GM23338 (cell line): Measurements from ENCODE around the gene AGTRAP. TPM values are rescaled to one million over a fixed set of nuclear protein-coding genes. Genes with fewer than 3 reads are reported as not detected.

Experiments
- ATAC-seq: fragments of 200-7000 bp; cut with Tn5 transposase; 3 replicates; pipeline ENCODE4 v1.9.1; 2020
- DNase-seq: peaks from one replicate; pipeline ENCODE4 v3.0.0-alpha.2; 2015; ENCODE audit warnings: low spot score
- H2AFZ ChIP-seq: fragments of 200-600 bp; sonication (generic); 2 replicates; pipeline ENCODE4 v1.8.0; 2016; ENCODE audit warnings: antibody characterized with exemption, mild to moderate bottlenecking, moderate library complexity
- H3F3A ChIP-seq: fragments of 200-600 bp; sonication (generic); replicated peaks from 2 replicates; pipeline ENCODE4 v1.8.0; 2017; ENCODE audit warnings: antibody characterized with exemption, mixed run types, low read depth
- H3K27ac ChIP-seq: fragments of 200-600 bp; sonication (generic); 2 replicates; pipeline ENCODE4 v1.6.1; 2016; ENCODE audit warnings: low read depth
- H3K27me3 ChIP-seq: fragments of 200-600 bp; sonication (generic); 2 replicates; pipeline ENCODE4 v1.8.0; 2016; ENCODE audit warnings: mild to moderate bottlenecking, mixed run types, moderate library complexity; ENCODE audit not compliant: insufficient read depth
- H3K36me3 ChIP-seq: fragments of 200-600 bp; sonication (generic); 2 replicates; pipeline ENCODE4 v1.8.0; 2016; ENCODE audit warnings: mild to moderate bottlenecking; ENCODE audit not compliant: insufficient read depth
- H3K4me1 ChIP-seq: fragments of 200-600 bp; sonication (generic); 2 replicates; pipeline ENCODE4 v1.8.0; 2016; ENCODE audit warnings: mild to moderate bottlenecking, moderate library complexity; ENCODE audit not compliant: insufficient read depth
- H3K4me2 ChIP-seq: fragments of 200-600 bp; sonication (generic); 2 replicates; pipeline ENCODE4 v1.7.1; 2017; ENCODE audit warnings: mixed run types
- H3K4me3 ChIP-seq: fragments of 200-600 bp; sonication (generic); 2 replicates; pipeline ENCODE4 v1.6.1; 2016; ENCODE audit warnings: mixed run types
- H3K79me2 ChIP-seq: fragments of 200-600 bp; sonication (generic); replicated peaks from 2 replicates; pipeline ENCODE4 v1.8.0; 2017; ENCODE audit warnings: mild to moderate bottlenecking; ENCODE audit not compliant: insufficient read depth
- H3K9me2 ChIP-seq: fragments of 200-600 bp; sonication (generic); 2 replicates; pipeline ENCODE4 v1.8.0; 2017; ENCODE audit not compliant: insufficient read depth
- H4K20me1 ChIP-seq: fragments of 200-600 bp; sonication (generic); replicated peaks from 2 replicates; pipeline ENCODE4 v1.8.0; 2017; ENCODE audit warnings: mild to moderate bottlenecking; ENCODE audit not compliant: insufficient read depth
- H3K27ac Mint-ChIP-seq: 2 replicates; pipeline ENCODE4 v1.8.0; 2020; ENCODE audit warnings: inconsistent platforms, mild to moderate bottlenecking, moderate library complexity, mixed read lengths
- H3K27me3 Mint-ChIP-seq: 3 replicates; pipeline ENCODE4 v1.8.0; 2022; ENCODE audit warnings: low read depth, mild to moderate bottlenecking, moderate library complexity, mixed read lengths, inconsistent platforms; ENCODE audit not compliant: insufficient read depth, poor library complexity
- H3K36me3 Mint-ChIP-seq: 3 replicates; pipeline ENCODE4 v1.8.0; 2021; ENCODE audit warnings: low read depth, mild to moderate bottlenecking, inconsistent platforms, moderate library complexity, mixed read lengths
- H3K4me1 Mint-ChIP-seq: 3 replicates; pipeline ENCODE4 v1.8.0; 2020; ENCODE audit warnings: mild to moderate bottlenecking, inconsistent platforms, mixed read lengths
- H3K4me3 Mint-ChIP-seq: 3 replicates; pipeline ENCODE4 v1.8.0; 2021; ENCODE audit warnings: moderate library complexity, mild to moderate bottlenecking, inconsistent platforms, mixed read lengths
- H3K9me3 Mint-ChIP-seq: 3 replicates; pipeline ENCODE4 v1.8.0; 2020; ENCODE audit warnings: moderate library complexity, mild to moderate bottlenecking, inconsistent platforms, mixed read lengths
- EZH2phosphoT487 ChIP-seq: fragments of 200-600 bp; sonication (generic); IDR thresholded peaks from one replicate; pipeline ENCODE4 v1.8.1; 2018; ENCODE audit warnings: antibody characterized with exemption; ENCODE audit not compliant: unreplicated experiment
- JUNB ChIP-seq: IDR thresholded peaks from one replicate; pipeline ENCODE4 v1.6.1; 2016; ENCODE audit warnings: antibody characterized with exemption; ENCODE audit not compliant: unreplicated experiment
- NANOG ChIP-seq: IDR thresholded peaks from 2 replicates; pipeline ENCODE4 v1.6.1; 2016; ENCODE audit warnings: antibody characterized with exemption, borderline replicate concordance
- POLR2AphosphoS5 ChIP-seq: IDR thresholded peaks from 2 replicates; pipeline ENCODE4 v1.6.1; 2016; ENCODE audit warnings: antibody characterized with exemption, low read depth
- ZNF114 ChIP-seq: fragments of 250-450 bp; sonication (Bioruptor Pico); IDR thresholded peaks from 2 replicates; pipeline ENCODE4 v1.5.0; 2020; ENCODE audit warnings: mild to moderate bottlenecking, moderate library complexity
- ZNF331 ChIP-seq: fragments of 250-450 bp; sonication (Bioruptor Pico); IDR thresholded peaks from 2 replicates; pipeline ENCODE4 v1.5.0; 2020; ENCODE audit warnings: low read depth, mild to moderate bottlenecking, moderate library complexity
- ZNF462 ChIP-seq: fragments of 250-450 bp; sonication (Bioruptor Pico); IDR thresholded peaks from 2 replicates; pipeline ENCODE4 v1.5.0; 2020; ENCODE audit warnings: mild to moderate bottlenecking, moderate library complexity
- polyA plus RNA-seq: library from polyadenylated mRNA; unstranded; fragments of >200 nt; fragmentation: Nextera tagmentation; extraction: Ambion mirVana; gene quantifications from 2 replicates; pipeline ENCODE4 v1.2.1, GENCODE V29; 2016
- total RNA-seq: library from RNA; depleted of rRNA; stranded (reverse); fragments of >200 nt; shearing (Covaris generic); gene quantifications from 2 replicates; pipeline ENCODE4 v1.2.3, GENCODE V29; 2014
- TF ChIP-seq, protein P1 (sequence below): IDR thresholded peaks from one replicate; pipeline ENCODE4 v1.6.1; 2018; ENCODE audit warnings: antibody characterized with exemption; ENCODE audit not compliant: unreplicated experiment
- TF ChIP-seq, protein P2 (sequence below), 2 experiments: fragments of 200-600 bp in 1 of 2; sonication (generic) in 1 of 2; conservative IDR thresholded peaks; 2 replicates each; pipeline versions ENCODE4 v1.5.1 to v1.6.1; 2016 to 2017; ENCODE audit warnings: antibody characterized with exemption in 2 of 2, low read depth in 2 of 2, mild to moderate bottlenecking in 2 of 2, moderate library complexity in 1 of 2

Gene AGTRAP
- total and polyA plus RNA-seq, 2 experiments from 2014 or later = 79.4 to 102 TPM

DNA sequence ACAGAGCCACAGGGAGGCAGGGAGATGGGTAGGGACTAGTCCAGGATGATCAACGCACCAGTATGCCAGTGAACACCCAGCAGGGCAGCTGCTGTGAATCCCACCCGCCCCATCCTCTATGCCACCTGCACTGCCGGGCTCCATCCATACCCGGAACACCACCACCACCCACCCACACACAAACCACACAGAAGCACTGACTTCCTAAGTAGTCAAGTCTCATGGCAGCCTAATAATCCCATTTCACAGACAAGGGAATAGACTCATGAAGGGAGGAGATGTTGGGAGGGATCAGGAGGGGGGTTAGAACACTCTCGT lies 38.1 kb upstream of the AGTRAP start:
- TF ChIP-seq, protein P1, sequence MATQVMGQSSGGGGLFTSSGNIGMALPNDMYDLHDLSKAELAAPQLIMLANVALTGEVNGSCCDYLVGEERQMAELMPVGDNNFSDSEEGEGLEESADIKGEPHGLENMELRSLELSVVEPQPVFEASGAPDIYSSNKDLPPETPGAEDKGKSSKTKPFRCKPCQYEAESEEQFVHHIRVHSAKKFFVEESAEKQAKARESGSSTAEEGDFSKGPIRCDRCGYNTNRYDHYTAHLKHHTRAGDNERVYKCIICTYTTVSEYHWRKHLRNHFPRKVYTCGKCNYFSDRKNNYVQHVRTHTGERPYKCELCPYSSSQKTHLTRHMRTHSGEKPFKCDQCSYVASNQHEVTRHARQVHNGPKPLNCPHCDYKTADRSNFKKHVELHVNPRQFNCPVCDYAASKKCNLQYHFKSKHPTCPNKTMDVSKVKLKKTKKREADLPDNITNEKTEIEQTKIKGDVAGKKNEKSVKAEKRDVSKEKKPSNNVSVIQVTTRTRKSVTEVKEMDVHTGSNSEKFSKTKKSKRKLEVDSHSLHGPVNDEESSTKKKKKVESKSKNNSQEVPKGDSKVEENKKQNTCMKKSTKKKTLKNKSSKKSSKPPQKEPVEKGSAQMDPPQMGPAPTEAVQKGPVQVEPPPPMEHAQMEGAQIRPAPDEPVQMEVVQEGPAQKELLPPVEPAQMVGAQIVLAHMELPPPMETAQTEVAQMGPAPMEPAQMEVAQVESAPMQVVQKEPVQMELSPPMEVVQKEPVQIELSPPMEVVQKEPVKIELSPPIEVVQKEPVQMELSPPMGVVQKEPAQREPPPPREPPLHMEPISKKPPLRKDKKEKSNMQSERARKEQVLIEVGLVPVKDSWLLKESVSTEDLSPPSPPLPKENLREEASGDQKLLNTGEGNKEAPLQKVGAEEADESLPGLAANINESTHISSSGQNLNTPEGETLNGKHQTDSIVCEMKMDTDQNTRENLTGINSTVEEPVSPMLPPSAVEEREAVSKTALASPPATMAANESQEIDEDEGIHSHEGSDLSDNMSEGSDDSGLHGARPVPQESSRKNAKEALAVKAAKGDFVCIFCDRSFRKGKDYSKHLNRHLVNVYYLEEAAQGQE = no peak
- no peak for TF ChIP-seq JUNB
- no peak for TF ChIP-seq ZNF331
- TF ChIP-seq POLR2AphosphoS5 = no peak
- no peak for TF ChIP-seq EZH2phosphoT487
- TF ChIP-seq ZNF462 (CRISPR knock-in tag) = no peak
- no peak for TF ChIP-seq NANOG
- no peak for TF ChIP-seq ZNF114
- TF ChIP-seq, protein P2, sequence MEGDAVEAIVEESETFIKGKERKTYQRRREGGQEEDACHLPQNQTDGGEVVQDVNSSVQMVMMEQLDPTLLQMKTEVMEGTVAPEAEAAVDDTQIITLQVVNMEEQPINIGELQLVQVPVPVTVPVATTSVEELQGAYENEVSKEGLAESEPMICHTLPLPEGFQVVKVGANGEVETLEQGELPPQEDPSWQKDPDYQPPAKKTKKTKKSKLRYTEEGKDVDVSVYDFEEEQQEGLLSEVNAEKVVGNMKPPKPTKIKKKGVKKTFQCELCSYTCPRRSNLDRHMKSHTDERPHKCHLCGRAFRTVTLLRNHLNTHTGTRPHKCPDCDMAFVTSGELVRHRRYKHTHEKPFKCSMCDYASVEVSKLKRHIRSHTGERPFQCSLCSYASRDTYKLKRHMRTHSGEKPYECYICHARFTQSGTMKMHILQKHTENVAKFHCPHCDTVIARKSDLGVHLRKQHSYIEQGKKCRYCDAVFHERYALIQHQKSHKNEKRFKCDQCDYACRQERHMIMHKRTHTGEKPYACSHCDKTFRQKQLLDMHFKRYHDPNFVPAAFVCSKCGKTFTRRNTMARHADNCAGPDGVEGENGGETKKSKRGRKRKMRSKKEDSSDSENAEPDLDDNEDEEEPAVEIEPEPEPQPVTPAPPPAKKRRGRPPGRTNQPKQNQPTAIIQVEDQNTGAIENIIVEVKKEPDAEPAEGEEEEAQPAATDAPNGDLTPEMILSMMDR (conservative IDR thresholded peaks at IDR 0.05; ENCODE audit: low read depth in 2 of 2) = no peak
- DNase-seq (no peak), ATAC-seq (no peak)
- H3K27ac Mint-ChIP-seq = no peak overlapping the region
- no peak overlapping the region for H3K4me2 ChIP-seq
- no peaks in the 10 kb centered on the region; the same call in 1 of the 2 replicates for H4K20me1 ChIP-seq
- H3K36me3 Mint-ChIP-seq = no peaks in the 10 kb centered on the region; the same call in 2 of the 3 replicates
- no peaks in the 10 kb centered on the region for H3K9me3 Mint-ChIP-seq
- H3K27me3 ChIP-seq = no peaks in the 10 kb centered on the region
- H3F3A ChIP-seq = peaks cover 19% of the 10 kb centered on the region
- H3K36me3 ChIP-seq = no peaks in the 10 kb centered on the region; the same call in 1 of the 2 replicates
- no peak overlapping the region for H3K4me3 Mint-ChIP-seq
- H3K27me3 Mint-ChIP-seq = peaks cover 12% of the 10 kb centered on the region
- peaks cover 57% of the 10 kb centered on the region for H3K79me2 ChIP-seq
- no peak overlapping the region for H3K4me3 ChIP-seq
- H3K9me2 ChIP-seq = no peaks in the 10 kb centered on the region
- H3K4me1 ChIP-seq = peaks cover 39% of the 10 kb centered on the region
- H3K4me1 Mint-ChIP-seq = peaks cover 42% of the 10 kb centered on the region
- no peak overlapping the region for H3K27ac ChIP-seq
- no peak overlapping the region for H2AFZ ChIP-seq
